CD4-positive, alpha-beta T cell treated with Interleukin-6 at 100 ng/mL for 8 hours (primary cell): ENCODE data around the gene PYCR2.
A peak's percentile ranks its signal among the peaks of the same experiment; 100 is the strongest.
"Not testable (repeated sequence)": the region's sequence is repeated elsewhere in the genome, so short reads cannot be mapped to it uniquely, and the experiment has no call there.

Experiments used
- DNase-seq: peaks from one replicate; pipeline ENCODE4 v3.0.0-alpha.2; 2020; ENCODE audit warnings: mixed read lengths, low spot score

Gene PYCR2

GRCh38 chr1:225942574-225942973 lies 18.5 kb upstream of the PYCR2 start:
- DNase-seq: no peak

- no peak for DNase-seq
Observed at GRCh38 chr1:225941942-225942222, 17.8 kb upstream of the PYCR2 start.

- DNase-seq: no peak
Observed at GRCh38 chr1:225941187-225941941, 17.3 kb upstream of the PYCR2 start, which contains the start of gene LEFTY2. Gene LEFTY2, minus strand, starts transcription at chr1:225941220. Its CDS starts 80 bp downstream, at chr1:225941140.

- no peak for DNase-seq
Observed at GRCh38 chr1:225940385-225941151, 16.5 kb upstream of the PYCR2 start.

GRCh38 chr1:225939939-225940310 lies 15.9 kb upstream of the PYCR2 start:
- DNase-seq: not testable (repeated sequence)

- DNase-seq: not testable (repeated sequence)
Observed at GRCh38 chr1:225939097-225939938, 15.3 kb upstream of the PYCR2 start.

- DNase-seq: no peak
Observed at GRCh38 chr1:225937048-225937968, 13.3 kb upstream of the PYCR2 start.

GRCh38 chr1:225936523-225936922 lies 12.5 kb upstream of the PYCR2 start:
- no peak for DNase-seq

- not testable (repeated sequence) for DNase-seq
Observed at GRCh38 chr1:225936086-225936485, 12.0 kb upstream of the PYCR2 start.

GRCh38 chr1:225934711-225935110 lies 10.7 kb upstream of the PYCR2 start:
- DNase-seq: no peak

GRCh38 chr1:225933072-225933471 lies 9.0 kb upstream of the PYCR2 start:
- DNase-seq: no peak

- DNase-seq: no peak
Observed at GRCh38 chr1:225931270-225932136, 7.5 kb upstream of the PYCR2 start.

GRCh38 chr1:225930566-225930965 lies 6.5 kb upstream of the PYCR2 start:
- DNase-seq: no peak

GRCh38 chr1:225929462-225929861 lies 5.4 kb upstream of the PYCR2 start:
- not testable (repeated sequence) for DNase-seq

GRCh38 chr1:225928186-225929175 lies 4.4 kb upstream of the PYCR2 start:
- DNase-seq: peak; percentile 30

- no peak for DNase-seq
Observed at GRCh38 chr1:225926551-225927113, 2.6 kb upstream of the PYCR2 start.

- DNase-seq: no peak
Observed at GRCh38 chr1:225923381-225923691, 714 bp downstream of the PYCR2 start.

GRCh38 chr1:225921734-225922709 lies 2.0 kb downstream of the PYCR2 start:
- DNase-seq: no peak
